ENCODE data around the gene FAM124A.

FAM124A gene

GRCh38 chr13:51202477-51203046 is 19.6 kb upstream of the FAM124A start:
- no peak overlapping the region for H3K4me3 ChIP-seq (ENCODE audit: low read depth, low read length)
- no peak for TF ChIP-seq CTCF (IDR thresholded peaks at IDR 0.05; ENCODE audit: borderline replicate concordance, insufficient read depth, low read depth, low read length)

GRCh38 chr13:51206584-51206983 is 15.6 kb upstream of the FAM124A start:
- no peak overlapping the region for H3K4me3 ChIP-seq (ENCODE audit: low read depth, low read length)
- TF ChIP-seq CTCF (IDR thresholded peaks at IDR 0.05; ENCODE audit: borderline replicate concordance, insufficient read depth, low read depth, low read length): no peak

- TF ChIP-seq CTCF (IDR thresholded peaks at IDR 0.05; ENCODE audit: borderline replicate concordance, insufficient read depth, low read depth, low read length): no peak
- no peak overlapping the region for H3K4me3 ChIP-seq (ENCODE audit: low read depth, low read length)
These were observed 14.3 kb upstream of the FAM124A start for GRCh38 chr13:51207881-51208280.

- no peak overlapping the region for H3K4me3 ChIP-seq (ENCODE audit: low read depth, low read length)
- no peak for TF ChIP-seq CTCF (IDR thresholded peaks at IDR 0.05; ENCODE audit: borderline replicate concordance, insufficient read depth, low read depth, low read length)
These were observed 13.5 kb upstream of the FAM124A start for GRCh38 chr13:51208716-51209115.

DNA sequence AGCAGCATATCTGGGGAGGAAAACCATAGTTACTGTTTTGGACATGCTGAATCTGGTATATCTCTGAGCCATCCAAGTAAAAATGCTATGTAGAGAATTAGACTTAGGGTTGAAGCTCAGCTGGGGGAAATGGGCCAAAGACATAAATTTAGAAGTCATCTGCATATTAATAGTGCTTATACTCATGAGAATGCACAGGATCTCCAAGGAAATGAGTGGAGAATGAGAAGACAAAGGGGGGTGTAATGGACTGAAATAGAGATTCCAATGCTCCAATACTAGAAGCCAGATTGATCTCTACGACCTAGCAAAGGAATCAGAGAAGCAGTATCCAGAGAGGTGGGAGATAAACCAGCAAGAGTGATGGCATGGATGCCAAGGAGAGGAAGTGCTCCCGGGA is 10.3 kb upstream of the FAM124A start:
- H3K4me3 ChIP-seq (ENCODE audit: low read depth, low read length): no peak overlapping the region
- TF ChIP-seq CTCF (IDR thresholded peaks at IDR 0.05; ENCODE audit: borderline replicate concordance, insufficient read depth, low read depth, low read length): no peak

DNA sequence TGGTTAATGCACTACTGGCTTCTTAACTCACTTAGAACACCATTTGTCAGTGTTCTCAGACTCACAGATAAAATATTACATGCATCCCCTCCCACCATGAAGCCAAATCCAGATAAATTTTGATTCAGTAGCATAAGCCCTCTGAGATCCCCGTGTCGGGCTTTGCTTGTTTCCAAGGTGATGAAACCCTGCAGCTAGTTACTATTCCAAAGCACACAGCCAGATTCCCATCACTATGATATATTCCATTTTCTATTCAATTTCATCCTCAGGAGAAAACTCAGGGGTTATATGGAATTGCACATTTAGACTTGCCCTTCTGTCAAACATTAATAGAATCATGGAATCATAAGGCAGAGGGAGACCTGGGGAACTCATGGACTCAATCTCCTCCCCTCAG is 9.4 kb upstream of the FAM124A start:
- no peak for TF ChIP-seq CTCF (IDR thresholded peaks at IDR 0.05; ENCODE audit: borderline replicate concordance, insufficient read depth, low read depth, low read length)
- no peak overlapping the region for H3K4me3 ChIP-seq (ENCODE audit: low read depth, low read length)

GRCh38 chr13:51213173-51213728 is 8.9 kb upstream of the FAM124A start:
- H3K4me3 ChIP-seq (ENCODE audit: low read depth, low read length): no peak overlapping the region
- TF ChIP-seq CTCF (IDR thresholded peaks at IDR 0.05; ENCODE audit: borderline replicate concordance, insufficient read depth, low read depth, low read length): no peak

Data from GM12875 (cell line).